WERI-Rb-1 (cell line): ENCODE data around the gene DEGS2.

Experiments used
- DNase-seq: peaks from one replicate; pipeline ENCODE4 v3.0.0-alpha.2; 2020
- H3K27ac ChIP-seq: fragments of 250-450 bp; sonication (Bioruptor Pico); 2 replicates; pipeline ENCODE4 v1.5.1; 2020; ENCODE audit warnings: mild to moderate bottlenecking, moderate library complexity
- H3K27me3 ChIP-seq: fragments of 250-450 bp; sonication (Bioruptor Pico); 2 replicates; pipeline ENCODE4 v1.5.1; 2021; ENCODE audit warnings: mild to moderate bottlenecking, low read depth, moderate library complexity; ENCODE audit not compliant: insufficient read depth, severe bottlenecking
- H3K36me3 ChIP-seq: fragments of 250-450 bp; sonication (Bioruptor Pico); 2 replicates; pipeline ENCODE4 v1.5.1; 2020; ENCODE audit warnings: mild to moderate bottlenecking, moderate library complexity
- H3K4me3 ChIP-seq: 2 replicates; pipeline ENCODE4 v1.5.1; 2011; ENCODE audit warnings: low read depth, mild to moderate bottlenecking, control low read depth, low read length
- H3K9me3 ChIP-seq: fragments of 250-450 bp; sonication (Bioruptor Pico); 2 replicates; pipeline ENCODE4 v1.5.1; 2021; ENCODE audit warnings: mild to moderate bottlenecking, moderate library complexity; ENCODE audit not compliant: severe bottlenecking
- TF ChIP-seq, protein P1 (sequence below): IDR thresholded peaks from 2 replicates; pipeline ENCODE4 v1.5.1; 2011; ENCODE audit warnings: low read depth, mild to moderate bottlenecking, control low read depth, inconsistent platforms, low read length

Gene DEGS2

DNA sequence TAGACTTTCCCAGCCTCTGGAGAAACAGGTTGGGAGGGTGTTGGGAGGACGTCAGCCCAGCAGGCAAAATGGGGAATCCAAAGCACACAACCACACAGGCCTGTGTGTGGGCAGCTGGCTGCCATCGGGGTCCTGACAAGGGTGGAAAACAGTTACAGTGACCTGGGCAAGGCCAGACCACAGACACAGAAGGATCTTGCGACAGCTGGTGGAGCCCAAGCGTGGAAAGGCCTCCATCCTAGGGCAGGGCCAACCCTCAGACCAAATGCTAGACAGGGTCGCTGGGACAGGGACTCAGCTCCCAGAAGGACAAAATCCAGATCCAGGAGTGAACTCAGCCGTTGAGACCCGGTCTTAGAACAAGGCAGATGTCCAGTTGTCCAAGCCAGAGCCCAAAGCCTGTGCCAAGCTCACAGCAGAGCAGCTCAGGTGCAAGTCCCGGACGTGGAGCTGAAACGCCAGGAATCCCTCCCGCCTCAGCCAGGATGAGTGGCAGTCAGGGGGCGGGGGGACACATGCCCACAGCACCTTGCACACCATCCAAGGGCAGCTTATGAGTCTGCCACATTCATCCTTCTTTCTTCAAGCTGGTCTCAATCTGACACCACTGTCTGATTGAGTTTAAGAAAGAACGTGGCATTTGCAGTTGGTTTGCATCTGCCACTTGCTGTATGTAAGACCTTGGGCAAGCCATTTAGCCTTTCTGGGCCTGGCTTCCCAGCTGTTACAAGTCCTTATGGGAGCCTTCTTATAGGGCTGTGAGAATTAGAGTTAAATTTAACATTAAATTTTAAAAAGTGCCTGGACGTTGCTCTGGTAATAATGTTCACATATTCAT lies 37.6 kb downstream of the DEGS2 start:
- Histone ChIP-seq H3K9me3 (no peaks in the 10 kb centered on the region), H3K27ac (peak overlapping the region; percentile 75), H3K4me3 (no peak overlapping the region), H3K27me3 (no peaks in the 10 kb centered on the region), H3K36me3 (peaks cover 44% of the 10 kb centered on the region)
- DNase-seq, result peak; percentile 56
- TF ChIP-seq, protein P1, sequence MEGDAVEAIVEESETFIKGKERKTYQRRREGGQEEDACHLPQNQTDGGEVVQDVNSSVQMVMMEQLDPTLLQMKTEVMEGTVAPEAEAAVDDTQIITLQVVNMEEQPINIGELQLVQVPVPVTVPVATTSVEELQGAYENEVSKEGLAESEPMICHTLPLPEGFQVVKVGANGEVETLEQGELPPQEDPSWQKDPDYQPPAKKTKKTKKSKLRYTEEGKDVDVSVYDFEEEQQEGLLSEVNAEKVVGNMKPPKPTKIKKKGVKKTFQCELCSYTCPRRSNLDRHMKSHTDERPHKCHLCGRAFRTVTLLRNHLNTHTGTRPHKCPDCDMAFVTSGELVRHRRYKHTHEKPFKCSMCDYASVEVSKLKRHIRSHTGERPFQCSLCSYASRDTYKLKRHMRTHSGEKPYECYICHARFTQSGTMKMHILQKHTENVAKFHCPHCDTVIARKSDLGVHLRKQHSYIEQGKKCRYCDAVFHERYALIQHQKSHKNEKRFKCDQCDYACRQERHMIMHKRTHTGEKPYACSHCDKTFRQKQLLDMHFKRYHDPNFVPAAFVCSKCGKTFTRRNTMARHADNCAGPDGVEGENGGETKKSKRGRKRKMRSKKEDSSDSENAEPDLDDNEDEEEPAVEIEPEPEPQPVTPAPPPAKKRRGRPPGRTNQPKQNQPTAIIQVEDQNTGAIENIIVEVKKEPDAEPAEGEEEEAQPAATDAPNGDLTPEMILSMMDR, result no peak

DNA sequence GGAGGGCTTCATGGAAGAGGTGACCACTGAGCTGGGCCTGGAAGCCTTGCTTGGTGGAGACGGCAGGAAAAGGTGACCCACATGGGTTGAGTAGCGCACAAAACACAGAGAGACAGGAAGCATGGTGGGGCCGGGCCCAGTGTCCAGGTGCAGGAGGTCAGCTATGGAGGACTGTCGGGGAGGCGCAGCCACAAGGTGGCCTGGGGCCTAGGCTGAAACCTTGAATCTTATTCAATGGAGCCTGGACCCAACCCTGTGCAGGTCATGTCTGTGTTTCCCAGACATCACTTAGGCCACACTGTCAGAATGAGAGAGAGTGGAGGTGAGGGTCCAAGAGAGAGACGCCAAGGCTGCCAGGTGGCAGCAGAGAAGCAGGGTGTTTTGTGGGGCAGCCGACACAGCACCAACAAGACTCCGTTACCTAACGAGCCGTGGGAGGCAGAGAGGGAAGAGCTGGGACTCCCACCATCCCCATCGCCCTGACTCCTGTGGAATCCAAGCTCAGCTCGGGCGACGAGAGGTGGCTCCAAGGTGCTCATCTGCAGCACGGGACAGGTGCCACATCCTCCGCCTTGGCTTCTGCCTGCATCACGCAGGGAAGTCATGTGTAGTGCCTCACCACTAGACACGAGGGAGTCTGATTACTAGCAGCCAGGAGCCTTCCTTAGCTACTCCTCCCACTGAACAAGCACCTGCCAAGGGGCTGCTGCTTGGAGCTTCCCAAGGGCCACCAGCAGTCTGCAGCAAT lies 38.7 kb downstream of the DEGS2 start:
- no peaks in the 10 kb centered on the region for H3K27me3 ChIP-seq
- no peak overlapping the region for H3K4me3 ChIP-seq
- no peak for DNase-seq
- H3K36me3 ChIP-seq, result peaks cover 33% of the 10 kb centered on the region
- TF ChIP-seq, protein P1, result no peak
- no peaks in the 10 kb centered on the region for H3K9me3 ChIP-seq
- H3K27ac ChIP-seq, result peak overlapping the region; percentile 75

DNA sequence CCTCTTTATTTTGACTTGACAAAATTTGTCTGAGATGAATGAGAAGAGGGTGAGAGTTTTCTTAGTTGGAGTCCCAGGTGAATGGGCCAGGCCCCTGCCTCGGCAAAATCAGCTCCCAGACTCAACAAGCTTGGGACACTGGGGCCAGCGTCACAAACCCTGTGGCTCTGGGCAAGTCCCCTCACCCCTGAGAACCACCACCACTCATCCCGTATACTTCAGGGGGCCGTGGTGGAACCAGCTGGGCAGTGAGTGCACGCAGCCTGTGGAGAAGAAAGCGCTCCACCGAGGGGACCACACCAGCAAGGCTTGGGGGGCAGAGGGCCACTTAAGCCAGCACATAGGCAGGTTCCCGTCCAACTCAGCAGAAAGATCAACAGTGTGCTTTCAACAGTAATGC lies 40.2 kb downstream of the DEGS2 start:
- no peak overlapping the region for H3K27ac ChIP-seq
- H3K27me3 ChIP-seq, result no peaks in the 10 kb centered on the region
- H3K9me3 ChIP-seq, result no peaks in the 10 kb centered on the region
- peaks cover 23% of the 10 kb centered on the region for H3K36me3 ChIP-seq
- H3K4me3 ChIP-seq, result no peak overlapping the region
- TF ChIP-seq, protein P1, result no peak
- no peak for DNase-seq

DNA sequence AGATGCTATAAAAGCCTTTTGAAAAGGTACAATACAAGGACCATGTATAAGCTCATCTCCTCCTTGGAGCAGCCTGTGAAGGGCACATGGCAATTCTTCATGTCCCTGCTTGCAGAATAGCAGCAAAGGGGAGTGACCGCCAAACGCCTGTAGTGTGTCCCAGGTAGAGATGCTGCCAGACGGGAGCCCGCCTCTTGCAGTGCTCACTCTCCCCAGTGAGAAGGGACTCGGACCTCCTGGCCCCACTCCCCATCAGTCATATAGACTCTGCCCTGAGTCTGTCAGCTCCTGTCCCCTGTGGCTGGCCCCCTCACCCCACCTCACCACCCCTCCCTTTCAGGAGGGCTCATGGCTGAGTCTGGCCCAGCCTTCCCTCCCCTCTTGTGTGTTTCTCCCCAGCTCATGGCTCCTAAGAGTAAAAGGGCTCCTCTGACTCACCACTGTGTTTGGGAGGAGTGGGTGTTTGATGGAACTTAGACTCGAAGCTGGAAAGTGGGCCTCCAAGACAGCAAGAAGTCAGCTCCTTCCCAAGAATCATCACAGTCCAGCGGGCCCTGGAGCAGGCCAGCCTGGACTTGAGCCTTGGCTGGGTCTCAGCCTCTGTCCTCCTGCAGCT lies 40.9 kb downstream of the DEGS2 start:
- TF ChIP-seq, protein P1, result no peak
- Histone ChIP-seq H3K36me3 (peaks cover 15% of the 10 kb centered on the region), H3K27me3 (no peaks in the 10 kb centered on the region), H3K4me3 (no peak overlapping the region), H3K9me3 (no peaks in the 10 kb centered on the region), H3K27ac (no peak overlapping the region)
- no peak for DNase-seq

DNA sequence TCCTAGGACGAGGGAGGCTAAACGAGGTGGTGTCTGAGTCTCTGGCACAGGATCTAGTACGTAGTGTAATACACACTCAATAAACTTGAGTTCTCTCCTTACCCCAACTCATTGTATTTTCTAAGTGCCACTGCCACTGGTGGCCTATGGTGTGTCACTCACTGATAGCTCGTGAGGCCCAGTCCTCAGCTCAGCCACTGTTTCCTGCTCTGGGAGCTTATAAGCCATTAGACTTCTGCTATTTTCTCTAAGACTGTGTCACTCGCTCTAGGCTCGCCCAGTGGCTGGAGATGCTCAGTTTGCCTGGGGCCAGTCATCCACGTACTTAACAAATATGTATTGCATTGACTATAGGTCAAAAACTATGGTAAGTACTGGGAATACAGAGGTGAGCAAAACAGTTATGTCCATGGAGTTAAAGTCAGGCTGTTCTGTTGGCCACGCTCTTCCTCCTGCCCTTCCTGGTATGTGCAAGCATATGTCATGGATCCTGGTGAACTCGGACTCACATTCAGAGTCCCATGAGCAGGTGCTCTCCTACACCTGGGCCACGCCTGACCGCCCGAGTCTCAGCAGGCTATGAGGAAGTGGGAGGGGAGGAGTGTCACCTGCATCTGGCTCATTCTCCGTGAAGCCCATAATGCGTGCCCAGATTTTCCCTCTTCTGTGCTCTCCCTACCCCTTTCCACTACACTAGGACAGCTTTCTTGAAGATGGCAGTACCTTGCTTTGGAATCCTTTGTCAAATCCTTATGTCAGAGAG lies 41.6 kb downstream of the DEGS2 start:
- no peaks in the 10 kb centered on the region for H3K9me3 ChIP-seq
- no peak overlapping the region for H3K4me3 ChIP-seq
- H3K27ac ChIP-seq, result no peak overlapping the region
- no peaks in the 10 kb centered on the region for H3K27me3 ChIP-seq
- H3K36me3 ChIP-seq, result peaks cover 11% of the 10 kb centered on the region
- no peak for DNase-seq
- TF ChIP-seq, protein P1, result no peak
